RWPE2 (cell line): ENCODE measurements around the gene DROSHA.

Experiments
- ATAC-seq: fragments of 200-7000 bp; cut with Tn5 transposase; 3 replicates; pipeline ENCODE4 v1.9.1; 2021; ENCODE audit warnings: low read depth
- DNase-seq: peaks from one replicate; pipeline ENCODE4 v3.0.0-alpha.2; 2020; ENCODE audit warnings: low spot score
- H3K27ac ChIP-seq: fragments of 450-650 bp; 2 replicates; pipeline ENCODE4 v1.5.1; 2017; ENCODE audit warnings: mild to moderate bottlenecking; ENCODE audit not compliant: poor library complexity, severe bottlenecking
- H3K27me3 ChIP-seq: fragments of 250-450 bp; sonication (Bioruptor Pico); 2 replicates; pipeline ENCODE4 v1.5.1; 2021; ENCODE audit warnings: mild to moderate bottlenecking, moderate library complexity; ENCODE audit not compliant: insufficient read depth, poor library complexity, severe bottlenecking
- H3K36me3 ChIP-seq: fragments of 250-450 bp; sonication (Bioruptor Pico); 2 replicates; pipeline ENCODE4 v1.5.1; 2020; ENCODE audit warnings: low read depth, mild to moderate bottlenecking, moderate library complexity
- H3K4me1 ChIP-seq: fragments of 250-450 bp; sonication (Bioruptor Pico); 2 replicates; pipeline ENCODE4 v1.5.1; 2021; ENCODE audit warnings: mild to moderate bottlenecking, moderate library complexity; ENCODE audit not compliant: insufficient read depth, poor library complexity, severe bottlenecking
- H3K4me3 ChIP-seq: fragments of 250-450 bp; sonication (Bioruptor Pico); 2 replicates; pipeline ENCODE4 v1.5.1; 2021; ENCODE audit warnings: mild to moderate bottlenecking, moderate library complexity; ENCODE audit not compliant: severe bottlenecking
- H3K9me3 ChIP-seq: fragments of 250-450 bp; sonication (Bioruptor Pico); 2 replicates; pipeline ENCODE4 v1.5.1; 2021; ENCODE audit warnings: mild to moderate bottlenecking, moderate library complexity; ENCODE audit not compliant: severe bottlenecking
- TF ChIP-seq, protein P1 (sequence below): fragments of 450-650 bp; IDR thresholded peaks from one replicate; pipeline ENCODE4 v1.5.1; 2017; ENCODE audit warnings: mild to moderate bottlenecking, moderate library complexity; ENCODE audit not compliant: poor library complexity, severe bottlenecking

Gene DROSHA, protein sequence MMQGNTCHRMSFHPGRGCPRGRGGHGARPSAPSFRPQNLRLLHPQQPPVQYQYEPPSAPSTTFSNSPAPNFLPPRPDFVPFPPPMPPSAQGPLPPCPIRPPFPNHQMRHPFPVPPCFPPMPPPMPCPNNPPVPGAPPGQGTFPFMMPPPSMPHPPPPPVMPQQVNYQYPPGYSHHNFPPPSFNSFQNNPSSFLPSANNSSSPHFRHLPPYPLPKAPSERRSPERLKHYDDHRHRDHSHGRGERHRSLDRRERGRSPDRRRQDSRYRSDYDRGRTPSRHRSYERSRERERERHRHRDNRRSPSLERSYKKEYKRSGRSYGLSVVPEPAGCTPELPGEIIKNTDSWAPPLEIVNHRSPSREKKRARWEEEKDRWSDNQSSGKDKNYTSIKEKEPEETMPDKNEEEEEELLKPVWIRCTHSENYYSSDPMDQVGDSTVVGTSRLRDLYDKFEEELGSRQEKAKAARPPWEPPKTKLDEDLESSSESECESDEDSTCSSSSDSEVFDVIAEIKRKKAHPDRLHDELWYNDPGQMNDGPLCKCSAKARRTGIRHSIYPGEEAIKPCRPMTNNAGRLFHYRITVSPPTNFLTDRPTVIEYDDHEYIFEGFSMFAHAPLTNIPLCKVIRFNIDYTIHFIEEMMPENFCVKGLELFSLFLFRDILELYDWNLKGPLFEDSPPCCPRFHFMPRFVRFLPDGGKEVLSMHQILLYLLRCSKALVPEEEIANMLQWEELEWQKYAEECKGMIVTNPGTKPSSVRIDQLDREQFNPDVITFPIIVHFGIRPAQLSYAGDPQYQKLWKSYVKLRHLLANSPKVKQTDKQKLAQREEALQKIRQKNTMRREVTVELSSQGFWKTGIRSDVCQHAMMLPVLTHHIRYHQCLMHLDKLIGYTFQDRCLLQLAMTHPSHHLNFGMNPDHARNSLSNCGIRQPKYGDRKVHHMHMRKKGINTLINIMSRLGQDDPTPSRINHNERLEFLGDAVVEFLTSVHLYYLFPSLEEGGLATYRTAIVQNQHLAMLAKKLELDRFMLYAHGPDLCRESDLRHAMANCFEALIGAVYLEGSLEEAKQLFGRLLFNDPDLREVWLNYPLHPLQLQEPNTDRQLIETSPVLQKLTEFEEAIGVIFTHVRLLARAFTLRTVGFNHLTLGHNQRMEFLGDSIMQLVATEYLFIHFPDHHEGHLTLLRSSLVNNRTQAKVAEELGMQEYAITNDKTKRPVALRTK (N-terminal part only)

DNA sequence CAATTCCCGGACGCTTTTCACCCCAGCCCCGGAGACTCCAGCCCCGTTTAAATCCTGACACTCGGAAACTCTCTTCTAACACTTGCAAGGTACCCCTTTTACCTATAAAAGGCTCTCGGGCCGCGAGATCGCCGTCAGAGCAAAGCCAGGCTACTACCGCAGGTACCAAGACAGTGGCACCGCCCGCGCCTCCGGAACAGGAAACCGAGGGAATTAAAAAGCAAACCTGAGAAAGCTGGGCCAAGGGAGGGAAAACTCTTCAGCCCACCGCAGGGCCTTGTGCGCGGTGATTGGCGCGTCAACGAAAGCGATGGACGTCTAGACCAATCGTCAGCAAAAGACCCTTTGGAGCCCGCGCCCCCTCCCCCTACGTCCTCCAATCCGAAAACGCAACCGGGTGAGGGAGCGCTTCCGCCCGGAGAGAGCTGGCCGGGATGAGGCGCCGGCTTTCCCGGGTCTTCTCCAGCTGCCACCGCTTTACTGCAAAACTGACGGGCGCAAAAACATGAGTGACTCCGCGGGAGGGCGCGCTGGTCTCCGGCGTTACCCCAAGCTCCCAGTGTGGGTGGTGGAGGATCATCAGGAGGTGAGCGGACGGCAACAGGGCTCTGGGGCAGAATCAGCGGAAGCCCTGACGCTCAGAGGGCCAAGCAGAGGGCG is at the start of gene DROSHA, which contains the start of gene C5orf22:
Gene DROSHA, minus strand, starts transcription at position 206 of the 660 bp plus-strand sequence. CDS start 3,034 bp downstream, outside the sequence.
Gene C5orf22, plus strand, starts transcription at position 414 of the 660 bp plus-strand sequence. Its CDS starts 92 bp downstream, at position 506.
- peaks cover 9% of the 10 kb centered on the region for H3K4me1 ChIP-seq
- peaks cover 72% of the 10 kb centered on the region for H3K36me3 ChIP-seq
- DNase-seq (peak; percentile 98), ATAC-seq (peak; percentile 97)
- H3K4me3 ChIP-seq: peak within 1 kb of the TSS; percentile 59
- H3K27ac ChIP-seq: peak within 1 kb of the TSS; percentile 65
- H3K27me3 ChIP-seq: no peaks in the 10 kb centered on the region
- TF ChIP-seq, protein P1, sequence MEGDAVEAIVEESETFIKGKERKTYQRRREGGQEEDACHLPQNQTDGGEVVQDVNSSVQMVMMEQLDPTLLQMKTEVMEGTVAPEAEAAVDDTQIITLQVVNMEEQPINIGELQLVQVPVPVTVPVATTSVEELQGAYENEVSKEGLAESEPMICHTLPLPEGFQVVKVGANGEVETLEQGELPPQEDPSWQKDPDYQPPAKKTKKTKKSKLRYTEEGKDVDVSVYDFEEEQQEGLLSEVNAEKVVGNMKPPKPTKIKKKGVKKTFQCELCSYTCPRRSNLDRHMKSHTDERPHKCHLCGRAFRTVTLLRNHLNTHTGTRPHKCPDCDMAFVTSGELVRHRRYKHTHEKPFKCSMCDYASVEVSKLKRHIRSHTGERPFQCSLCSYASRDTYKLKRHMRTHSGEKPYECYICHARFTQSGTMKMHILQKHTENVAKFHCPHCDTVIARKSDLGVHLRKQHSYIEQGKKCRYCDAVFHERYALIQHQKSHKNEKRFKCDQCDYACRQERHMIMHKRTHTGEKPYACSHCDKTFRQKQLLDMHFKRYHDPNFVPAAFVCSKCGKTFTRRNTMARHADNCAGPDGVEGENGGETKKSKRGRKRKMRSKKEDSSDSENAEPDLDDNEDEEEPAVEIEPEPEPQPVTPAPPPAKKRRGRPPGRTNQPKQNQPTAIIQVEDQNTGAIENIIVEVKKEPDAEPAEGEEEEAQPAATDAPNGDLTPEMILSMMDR: peak; percentile 28
- H3K9me3 ChIP-seq: no peaks in the 10 kb centered on the region

DNA sequence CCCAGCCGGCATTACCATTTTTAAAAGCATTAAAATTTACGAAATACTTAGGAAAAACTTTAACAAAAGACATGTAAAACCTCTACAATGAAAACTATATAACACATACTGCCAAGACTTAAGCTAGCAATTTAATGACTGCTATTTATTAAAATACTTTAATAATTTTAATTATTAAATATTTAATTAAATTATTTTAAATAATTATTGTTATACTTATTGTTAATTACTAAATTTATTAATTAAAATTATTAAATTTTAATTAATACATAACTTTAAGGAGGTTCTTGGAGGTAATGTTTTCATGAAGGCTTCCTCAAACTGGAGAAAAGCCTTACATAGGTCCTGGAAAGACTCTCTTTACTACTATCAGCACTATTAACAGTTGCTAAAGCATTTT is 47.7 kb upstream of the DROSHA start:
- Histone ChIP-seq H3K4me3 (no peak overlapping the region), H3K27me3 (no peaks in the 10 kb centered on the region), H3K9me3 (no peaks in the 10 kb centered on the region), H3K4me1 (no peaks in the 10 kb centered on the region), H3K36me3 (no peaks in the 10 kb centered on the region), H3K27ac (no peak overlapping the region)
- TF ChIP-seq, protein P1: no peak
- ATAC-seq (no peak), DNase-seq (no peak)

DNA sequence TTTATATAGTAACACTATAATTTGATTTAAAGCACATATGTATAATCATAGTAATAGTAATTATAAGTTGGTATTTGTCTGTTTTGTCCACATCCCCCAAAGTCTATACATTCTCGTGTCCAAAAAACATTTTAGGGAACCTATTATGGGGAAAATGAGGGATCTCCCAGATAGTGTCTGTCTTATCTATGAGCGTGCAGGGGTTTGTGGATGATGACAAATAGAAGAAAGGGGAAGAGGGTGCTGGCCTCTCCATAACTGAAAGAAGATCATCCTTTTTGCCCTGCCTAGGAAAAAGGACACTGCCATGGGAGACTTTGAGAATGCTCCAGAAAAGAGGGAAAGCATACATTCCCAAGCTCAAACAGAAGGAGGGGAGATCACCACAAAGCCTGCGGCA is 45.5 kb upstream of the DROSHA start:
- H3K9me3 ChIP-seq: no peaks in the 10 kb centered on the region
- no peak overlapping the region for H3K4me3 ChIP-seq
- peaks cover 4% of the 10 kb centered on the region for H3K27me3 ChIP-seq
- no peaks in the 10 kb centered on the region for H3K36me3 ChIP-seq
- ATAC-seq (no peak), DNase-seq (no peak)
- TF ChIP-seq, protein P1: no peak
- no peak overlapping the region for H3K27ac ChIP-seq
- H3K4me1 ChIP-seq: no peaks in the 10 kb centered on the region

DNA sequence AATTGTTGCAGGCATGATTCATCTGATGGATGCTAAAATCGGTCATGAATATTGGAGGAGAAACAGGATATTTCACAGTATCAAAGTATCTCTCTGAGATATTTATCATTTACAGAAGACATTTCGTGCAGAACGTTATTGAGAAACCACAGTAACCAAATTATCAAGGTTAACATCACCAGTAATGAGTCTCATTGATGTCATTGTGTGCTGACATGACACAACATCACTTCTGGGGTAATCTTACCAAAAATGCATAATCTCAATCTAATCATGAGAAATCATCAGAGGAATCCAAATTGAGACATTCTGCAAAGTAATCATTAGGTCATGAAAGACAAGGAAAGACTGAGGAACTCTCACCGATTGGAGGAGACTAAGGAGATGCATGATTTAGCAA is 42.9 kb upstream of the DROSHA start:
- ATAC-seq (no peak), DNase-seq (no peak)

More for the DNA sequence above, 42.9 kb upstream of the DROSHA start:
- no peak overlapping the region for H3K27ac ChIP-seq
- TF ChIP-seq, protein P1: no peak
- no peaks in the 10 kb centered on the region for H3K9me3 ChIP-seq
- no peak overlapping the region for H3K4me3 ChIP-seq
- H3K4me1 ChIP-seq: no peaks in the 10 kb centered on the region
- no peaks in the 10 kb centered on the region for H3K36me3 ChIP-seq
- H3K27me3 ChIP-seq: peaks cover 4% of the 10 kb centered on the region
